Ovary (tissue), 9 donors: ENCODE measurements around the gene TUG1. TPM values are rescaled to one million over a fixed set of nuclear protein-coding genes. Genes with fewer than 3 reads are reported as not detected.

Source experiments
- DNase-seq, 5 donors: peaks; one replicate each; pipeline ENCODE4 v3.0.0-alpha.2; 2019 to 2020
- H3K27ac ChIP-seq, 2 donors: fragments of 200-600 bp; one replicate each; pipeline versions ENCODE4 v1.5.1 to v1.8.0; 2019 to 2022
- H3K27me3 ChIP-seq: fragments of 200-600 bp; one replicate; pipeline ENCODE4 v1.8.0; 2022
- H3K36me3 ChIP-seq: fragments of 200-600 bp; sonication (generic); one replicate; pipeline ENCODE4 v1.5.1; 2019
- H3K4me1 ChIP-seq: one replicate; pipeline ENCODE4 v1.8.1; 2013; ENCODE audit warnings: mild to moderate bottlenecking, moderate library complexity; ENCODE audit not compliant: insufficient read depth
- H3K4me3 ChIP-seq: fragments of 200-600 bp; sonication (generic); one replicate; pipeline ENCODE4 v1.5.1; 2017
- H3K9me3 ChIP-seq, 2 donors: fragments of 200-600 bp in 1 of 2; sonication (generic) in 1 of 2; one replicate each; pipeline versions ENCODE4 v1.5.1 to v1.8.1; 2013 to 2019; ENCODE audit warnings: mild to moderate bottlenecking in 1 of 2, moderate library complexity in 1 of 2
- CTCF ChIP-seq, 3 donors: fragments of 450-650 bp in 2 of 3; fragments of 200-600 bp in 1 of 3; IDR thresholded peaks; one replicate each; pipeline versions ENCODE4 v1.5.1 to v1.8.0; 2016 to 2022; ENCODE audit warnings: antibody characterized with exemption in 3 of 3, mild to moderate bottlenecking in 1 of 3
- EP300 ChIP-seq: sonication (generic); formaldehyde crosslinking; IDR thresholded peaks from one replicate; pipeline ENCODE4 v1.6.1; 2017; ENCODE audit warnings: antibody characterized with exemption
- POLR2A ChIP-seq: fragments of 450-650 bp; IDR thresholded peaks from one replicate; pipeline ENCODE4 v1.6.1; 2017; ENCODE audit warnings: antibody characterized with exemption, mild to moderate bottlenecking, moderate library complexity
- WGBS, 3 donors: extraction: QIAGEN DNeasy Blood & Tissue Kit in 1 of 3; methylation state at CpG; one replicate each; pipeline versions ENCODE4 v1.1.5 to v1.1.7; 2013 to 2017; 5-methylcytosine and 5-hydroxymethylcytosine counted together
- intact Hi-C, 4 donors: fragments of 100-400 bp; cut with DNase I; formaldehyde crosslinking; loops; one replicate each; pipeline versions ENCODE4 v1.11.0 to v1.15.1; 2022 to 2023
- polyA plus RNA-seq, 2 donors: library from polyadenylated mRNA; stranded (reverse); fragments of 200-250 nt in 1 of 2; fragments of 350-450 nt in 1 of 2; fragmentation: Illumina TruSeq in 1 of 2; extraction: RNeasy Lipid Tissue Mini Kit (QIAGEN cat#74804) in 1 of 2; gene quantifications; one replicate each; pipeline ENCODE4 v1.2.3, GENCODE V29; 2013 to 2014
- total RNA-seq, 7 donors: library from RNA; depleted of rRNA in 2 of 7; stranded (reverse); fragments of >200 nt in 2 of 7; fragmentation: NEBNext Ultra II Directional in 3 of 7; extraction: Animal tissue kit (Norgen Biotek cat#: 25700) in 3 of 7; gene quantifications; one replicate each; pipeline versions ENCODE4 v1.1.0 to v1.2.4, GENCODE V29; 2016 to 2023
- donor health status: DM: no; HTN: no; CAD: no; lungs with moderate emphysema.
- donor health status: DM: no; HTN: no; CAD: no.
- donor health status: Bipolar disorder and iron deficiency.
- donor health status: DM: yes; HTN: yes; CAD: no.
- donor health status: DM: no; HTN: no; CAD: no.
- donor health status: DM: yes; HTN: yes; CAD: no.

TUG1 gene
- total and polyA plus RNA-seq, 9 donors = 44.9 to 114 (median 78.7) TPM

GRCh38 chr22:30922151-30922611, 46.9 kb upstream of the TUG1 start:
- peak; percentile 68 to 77 (median 72) for DNase-seq
- H3K27me3 ChIP-seq = no peaks in the 10 kb centered on the region
- H3K27ac ChIP-seq = no peak overlapping the region
- 46 to 68% (median 58%) methylated on average over 34 of the region's 34 CpGs for WGBS, 3 donors
- no peaks in the 10 kb centered on the region for H3K36me3 ChIP-seq
- no peak for TF ChIP-seq POLR2A
- TF ChIP-seq CTCF (IDR thresholded peaks at IDR 0.05) = no peak
- TF ChIP-seq EP300 = no peak
- no peaks in the 10 kb centered on the region for H3K9me3 ChIP-seq
- H3K4me3 ChIP-seq = peak overlapping the region; percentile 23
- no peaks in the 10 kb centered on the region for H3K4me1 ChIP-seq
- intact Hi-C loops = loop anchor here in 3 of 4 donors (10.0 kb wide), 2 partner anchors 147 to 287 kb away; partner anchors contain the start of gene SLC35E4 (in 3 of the 3)

GRCh38 chr22:30923168-30923900, 45.7 kb upstream of the TUG1 start:
- intact Hi-C loops = loop anchor here in 3 of 4 donors (10.0 kb wide), 2 partner anchors 149 to 289 kb away; partner anchors contain the start of gene SLC35E4 (in 3 of the 3)
- H3K9me3 ChIP-seq = no peaks in the 10 kb centered on the region
- no peak overlapping the region for H3K4me3 ChIP-seq
- H3K27me3 ChIP-seq = no peaks in the 10 kb centered on the region
- no peak for DNase-seq
- H3K27ac ChIP-seq = no peak overlapping the region
- no peaks in the 10 kb centered on the region for H3K36me3 ChIP-seq
- no peaks in the 10 kb centered on the region for H3K4me1 ChIP-seq
- no peak for TF ChIP-seq CTCF (IDR thresholded peaks at IDR 0.05)
- TF ChIP-seq POLR2A = no peak
- TF ChIP-seq EP300 = no peak
- WGBS, 3 donors = 87 to 91% (median 91%) methylated on average over 9 of the region's 9 CpGs

- no peaks in the 10 kb centered on the region for H3K4me1 ChIP-seq
- H3K36me3 ChIP-seq = no peaks in the 10 kb centered on the region
- no peak overlapping the region for H3K27ac ChIP-seq
- no peak overlapping the region for H3K4me3 ChIP-seq
- intact Hi-C loops = loop anchor here in 3 of 4 donors (10.0 kb wide), 2 partner anchors 151 to 291 kb away; partner anchors contain the start of gene SLC35E4 (in 3 of the 3)
- no peaks in the 10 kb centered on the region for H3K9me3 ChIP-seq
- TF ChIP-seq POLR2A (no peak), EP300 (no peak), CTCF (IDR thresholded peaks at IDR 0.05) (no peak)
- 82 to 88% (median 86%) methylated on average over 5 of the region's 5 CpGs for WGBS, 3 donors
- H3K27me3 ChIP-seq = no peaks in the 10 kb centered on the region
- no peak for DNase-seq
Observed at GRCh38 chr22:30925667-30926066, 43.4 kb upstream of the TUG1 start.

- no peak for DNase-seq
- Histone ChIP-seq H3K4me1 (no peaks in the 10 kb centered on the region), H3K27ac (no peak overlapping the region), H3K9me3 (no peaks in the 10 kb centered on the region), H3K4me3 (no peak overlapping the region), H3K27me3 (no peaks in the 10 kb centered on the region), H3K36me3 (no peaks in the 10 kb centered on the region)
- TF ChIP-seq POLR2A = no peak
- no peak for TF ChIP-seq EP300
- 87 to 89% (median 87%) methylated on average over 4 of the region's 4 CpGs for WGBS, 3 donors
- intact Hi-C loops = loop anchor here in 3 of 4 donors (10.0 kb wide), 2 partner anchors 152 to 292 kb away; partner anchors contain the start of gene SLC35E4 (in 3 of the 3)
Observed at GRCh38 chr22:30926706-30927105, 42.4 kb upstream of the TUG1 start.

GRCh38 chr22:30927806-30928205, 41.3 kb upstream of the TUG1 start:
- Histone ChIP-seq H3K27me3 (no peaks in the 10 kb centered on the region), H3K4me3 (no peak overlapping the region), H3K9me3 (no peaks in the 10 kb centered on the region), H3K4me1 (no peaks in the 10 kb centered on the region), H3K36me3 (no peaks in the 10 kb centered on the region), H3K27ac (no peak overlapping the region)
- intact Hi-C loops = loop anchor here in 3 of 4 donors (10.0 kb wide), 2 partner anchors 153 to 293 kb away; partner anchors contain the start of gene SLC35E4 (in 3 of the 3)
- no peak for DNase-seq
- TF ChIP-seq CTCF (IDR thresholded peaks at IDR 0.05) = no peak
- WGBS, 3 donors = 87 to 89% (median 88%) methylated on average over 10 of the region's 10 CpGs
